ENCODE data around the gene CRCP. TPM values are rescaled to one million over a fixed set of nuclear protein-coding genes. Genes with fewer than 3 reads are reported as not detected.

The CRCP gene
- total and polyA plus RNA-seq, 2 of the 13 experiments (the other 11 are each of a cell fraction or from before 2014, with no cell fraction given) = 22.7 to 31.0 TPM

GRCh38 chr7:66076462-66077329 is 38.0 kb upstream of the CRCP start (continued):
- no peak for TF ChIP-seq BCLAF1 (IDR thresholded peaks at IDR 0.05)
- peak; percentile 40; the same call in 1 of the 2 replicates for TF ChIP-seq SAP130 (CRISPR knock-in tag; IDR thresholded peaks at IDR 0.05; ENCODE audit: low read depth)
- no peak for TF ChIP-seq U2AF1 (optimal IDR thresholded peaks at IDR 0.05; ENCODE audit: low read depth, low read length)
- no peak for TF ChIP-seq PAF1 (CRISPR knock-in tag; IDR thresholded peaks at IDR 0.05)
- TF ChIP-seq ZNF232 (CRISPR knock-in tag; IDR thresholded peaks at IDR 0.05; ENCODE audit: borderline replicate concordance) = no peak
- TF ChIP-seq KIAA2018 (CRISPR knock-in tag; IDR thresholded peaks at IDR 0.05; ENCODE audit: borderline replicate concordance) = no peak
- no peak for TF ChIP-seq ZNF740 (CRISPR knock-in tag; IDR thresholded peaks at IDR 0.05)
- no peak for TF ChIP-seq PLRG1 (conservative IDR thresholded peaks at IDR 0.05)
- 0 out of 2 replicates have a peak, but pooled peaks have one; percentile 14 for TF ChIP-seq HOXA3 (CRISPR knock-in tag; IDR thresholded peaks at IDR 0.05)
- no peak for TF ChIP-seq ZNF510 (CRISPR knock-in tag; IDR thresholded peaks at IDR 0.05; ENCODE audit: low read depth)
- TF ChIP-seq TERF1 (CRISPR knock-in tag; IDR thresholded peaks at IDR 0.05) = no peak
- TF ChIP-seq FOSL2 (CRISPR knock-in tag; IDR thresholded peaks at IDR 0.05) = peak; percentile 33; the same call in 1 of the 2 replicates
- TF ChIP-seq ZNF598 (CRISPR knock-in tag; IDR thresholded peaks at IDR 0.05; ENCODE audit: borderline replicate concordance) = no peak
- no peak for TF ChIP-seq FOXJ3 (CRISPR knock-in tag; IDR thresholded peaks at IDR 0.05; ENCODE audit: borderline replicate concordance)
- no peak for TF ChIP-seq ZNF496 (CRISPR knock-in tag; IDR thresholded peaks at IDR 0.05; ENCODE audit: insufficient replicate concordance)
- no peak for TF ChIP-seq ZMYM2 (CRISPR knock-in tag; IDR thresholded peaks at IDR 0.05)
- no peak for TF ChIP-seq HNRNPUL1 (IDR thresholded peaks at IDR 0.05; ENCODE audit: low read depth, low read length)

Measured in HepG2 (cell line).